C4-2B (cell line): ENCODE results near the gene DUSP7.

ENCODE experiments used
- ZFX ChIP-seq: fragments of 450-650 bp; IDR thresholded peaks from 2 replicates; pipeline ENCODE4 v1.6.1; 2017
- TF ChIP-seq, protein P1 (sequence below): fragments of 450-650 bp; conservative IDR thresholded peaks from 2 replicates; pipeline ENCODE4 v1.5.1; 2017; ENCODE audit warnings: mild to moderate bottlenecking

DNA sequence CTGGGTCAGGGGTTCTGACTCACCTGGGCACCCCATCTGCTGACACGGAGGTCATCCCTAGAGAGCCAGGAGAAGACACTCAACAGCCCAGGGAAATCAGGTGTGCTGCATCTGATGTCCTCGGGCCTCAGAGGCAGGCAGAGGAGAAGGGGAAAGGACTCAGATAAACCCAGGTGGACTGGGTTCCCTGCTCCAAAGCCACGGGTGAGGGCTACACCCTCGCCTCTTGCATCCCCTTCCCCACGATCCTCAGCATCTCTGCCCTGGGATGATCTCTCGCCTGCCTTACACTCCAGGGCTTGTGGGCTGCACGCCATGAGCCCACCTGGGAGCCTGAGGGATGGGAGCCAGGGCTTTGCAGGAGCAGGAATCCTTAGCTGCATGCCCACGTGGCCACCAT lies 8.2 kb upstream of the DUSP7 start:
- TF ChIP-seq, protein P1, sequence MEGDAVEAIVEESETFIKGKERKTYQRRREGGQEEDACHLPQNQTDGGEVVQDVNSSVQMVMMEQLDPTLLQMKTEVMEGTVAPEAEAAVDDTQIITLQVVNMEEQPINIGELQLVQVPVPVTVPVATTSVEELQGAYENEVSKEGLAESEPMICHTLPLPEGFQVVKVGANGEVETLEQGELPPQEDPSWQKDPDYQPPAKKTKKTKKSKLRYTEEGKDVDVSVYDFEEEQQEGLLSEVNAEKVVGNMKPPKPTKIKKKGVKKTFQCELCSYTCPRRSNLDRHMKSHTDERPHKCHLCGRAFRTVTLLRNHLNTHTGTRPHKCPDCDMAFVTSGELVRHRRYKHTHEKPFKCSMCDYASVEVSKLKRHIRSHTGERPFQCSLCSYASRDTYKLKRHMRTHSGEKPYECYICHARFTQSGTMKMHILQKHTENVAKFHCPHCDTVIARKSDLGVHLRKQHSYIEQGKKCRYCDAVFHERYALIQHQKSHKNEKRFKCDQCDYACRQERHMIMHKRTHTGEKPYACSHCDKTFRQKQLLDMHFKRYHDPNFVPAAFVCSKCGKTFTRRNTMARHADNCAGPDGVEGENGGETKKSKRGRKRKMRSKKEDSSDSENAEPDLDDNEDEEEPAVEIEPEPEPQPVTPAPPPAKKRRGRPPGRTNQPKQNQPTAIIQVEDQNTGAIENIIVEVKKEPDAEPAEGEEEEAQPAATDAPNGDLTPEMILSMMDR = no peak
- TF ChIP-seq ZFX = no peak
